Measurements from ENCODE around the gene SCART1. TPM values are rescaled to one million over a fixed set of nuclear protein-coding genes. Genes with fewer than 3 reads are reported as not detected.

SCART1 gene
- total RNA-seq, 1 experiment from 2014 or later, result 0.50 TPM

DNA sequence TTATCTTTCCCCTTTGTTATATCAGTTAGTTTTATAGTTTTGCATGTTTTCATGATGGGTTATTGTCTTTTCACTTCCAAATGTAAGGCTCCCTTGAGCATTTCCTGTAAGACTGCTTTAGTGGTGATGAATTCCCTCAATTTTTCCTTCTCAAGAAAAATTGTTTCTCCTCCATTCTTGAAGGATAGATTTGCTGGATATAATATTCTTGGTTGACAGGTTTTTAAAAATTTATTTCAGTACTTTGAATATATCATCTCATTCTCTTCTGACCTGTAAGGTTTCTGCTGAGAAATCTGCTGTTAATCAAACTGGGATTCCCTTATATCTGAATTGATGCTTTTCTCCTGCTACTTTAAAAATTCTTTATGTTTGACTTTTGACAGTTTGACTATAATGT lies 33.3 kb downstream of the SCART1 start:
- H2AFZ ChIP-seq (ENCODE audit: low read length), result no peak overlapping the region
- no peaks in the 10 kb centered on the region for H3K79me1 ChIP-seq (ENCODE audit: insufficient read depth, low read depth, low read length, poor library complexity, severe bottlenecking)
- H3K4ac ChIP-seq (ENCODE audit: low read depth, low read length), result no peak overlapping the region
- H2BK5ac ChIP-seq (ENCODE audit: insufficient read length, low read length), result no peak overlapping the region
- Mint-ChIP-seq H3K36me3 (ENCODE audit: insufficient read depth in 1 of 3, low read depth in 3 of 3) (peaks cover 0 to 26% (median 2%) of the 10 kb centered on the region in 3 experiments; a peak in 4 of 7 replicates), H3K9me3 (peaks cover 86 to 95% of the 10 kb centered on the region in 2 experiments), H3K27me3 (ENCODE audit: low read depth) (peaks cover 2% of the 10 kb centered on the region), H3K4me1 (no peaks in the 10 kb centered on the region), H3K27ac (no peak overlapping the region), H3K4me3 (no peak overlapping the region)
- no peak overlapping the region for H3K23ac ChIP-seq (ENCODE audit: insufficient read length, low read depth, low read length)
- no peak overlapping the region for H2BK12ac ChIP-seq (ENCODE audit: insufficient read length, low read depth, low read length)
- TF ChIP-seq, protein P1, sequence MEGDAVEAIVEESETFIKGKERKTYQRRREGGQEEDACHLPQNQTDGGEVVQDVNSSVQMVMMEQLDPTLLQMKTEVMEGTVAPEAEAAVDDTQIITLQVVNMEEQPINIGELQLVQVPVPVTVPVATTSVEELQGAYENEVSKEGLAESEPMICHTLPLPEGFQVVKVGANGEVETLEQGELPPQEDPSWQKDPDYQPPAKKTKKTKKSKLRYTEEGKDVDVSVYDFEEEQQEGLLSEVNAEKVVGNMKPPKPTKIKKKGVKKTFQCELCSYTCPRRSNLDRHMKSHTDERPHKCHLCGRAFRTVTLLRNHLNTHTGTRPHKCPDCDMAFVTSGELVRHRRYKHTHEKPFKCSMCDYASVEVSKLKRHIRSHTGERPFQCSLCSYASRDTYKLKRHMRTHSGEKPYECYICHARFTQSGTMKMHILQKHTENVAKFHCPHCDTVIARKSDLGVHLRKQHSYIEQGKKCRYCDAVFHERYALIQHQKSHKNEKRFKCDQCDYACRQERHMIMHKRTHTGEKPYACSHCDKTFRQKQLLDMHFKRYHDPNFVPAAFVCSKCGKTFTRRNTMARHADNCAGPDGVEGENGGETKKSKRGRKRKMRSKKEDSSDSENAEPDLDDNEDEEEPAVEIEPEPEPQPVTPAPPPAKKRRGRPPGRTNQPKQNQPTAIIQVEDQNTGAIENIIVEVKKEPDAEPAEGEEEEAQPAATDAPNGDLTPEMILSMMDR (conservative IDR thresholded peaks at IDR 0.05), result no peak
- H4K5ac ChIP-seq (ENCODE audit: insufficient read length, low read depth, low read length), result no peak overlapping the region
- no peak for DNase-seq
- H2BK15ac ChIP-seq (ENCODE audit: low read depth, low read length), result no peak overlapping the region
- H3K9me3 ChIP-seq (ENCODE audit: control insufficient read depth, low read depth, low read length), result peaks cover 36% of the 10 kb centered on the region
- no peak overlapping the region for H3T11ph ChIP-seq (ENCODE audit: low read length)
- no peak overlapping the region for H3K18ac ChIP-seq (ENCODE audit: insufficient read length, low read depth, low read length)
- H3K4me1 ChIP-seq (ENCODE audit: insufficient read depth, low read length), result no peaks in the 10 kb centered on the region
- H4K8ac ChIP-seq (replicated peaks; ENCODE audit: insufficient read length, low read depth, low read length), result no peak overlapping the region
- H4K20me1 ChIP-seq (ENCODE audit: control insufficient read depth, insufficient read depth, insufficient read length), result no peaks in the 10 kb centered on the region
- H3K79me2 ChIP-seq (ENCODE audit: insufficient read depth, low read length), result no peaks in the 10 kb centered on the region
- no peak overlapping the region for H2BK120ac ChIP-seq (ENCODE audit: low read depth, low read length, poor library complexity, severe bottlenecking)
- no peak overlapping the region for H3K9ac ChIP-seq (ENCODE audit: extremely low read depth, insufficient read length, low read length)
- H3K27ac ChIP-seq (ENCODE audit: insufficient read length, low read depth, low read length), result no peak overlapping the region
- no peak overlapping the region for H2AK5ac ChIP-seq (ENCODE audit: insufficient read length, low read length)
- H3K27me3 ChIP-seq (ENCODE audit: insufficient read depth, low read length), result no peaks in the 10 kb centered on the region
- no peak overlapping the region for H3K56ac ChIP-seq (ENCODE audit: insufficient read length, low read depth, low read length)
- no peak overlapping the region for H3K14ac ChIP-seq (ENCODE audit: insufficient read depth, low read length)
- H4K91ac ChIP-seq (ENCODE audit: insufficient read length, low read depth, low read length), result no peak overlapping the region
- H3K4me2 ChIP-seq (ENCODE audit: insufficient read depth, insufficient read length, low read length), result no peak overlapping the region
- H3K23me2 ChIP-seq (ENCODE audit: insufficient read length, low read depth, low read length, poor library complexity, severe bottlenecking), result no peaks in the 10 kb centered on the region
- no peak overlapping the region for H2BK20ac ChIP-seq (ENCODE audit: low read depth, low read length, poor library complexity, severe bottlenecking)

Measured in H9 (cell line).